Measurements from ENCODE around the gene PRKG1. TPM values are rescaled to one million over a fixed set of nuclear protein-coding genes. Genes with fewer than 3 reads are reported as not detected.
A peak's percentile ranks its signal among the peaks of the same experiment; 100 is the strongest.

Gene PRKG1
- total RNA-seq, 1 donor, result 19.5 TPM

DNA sequence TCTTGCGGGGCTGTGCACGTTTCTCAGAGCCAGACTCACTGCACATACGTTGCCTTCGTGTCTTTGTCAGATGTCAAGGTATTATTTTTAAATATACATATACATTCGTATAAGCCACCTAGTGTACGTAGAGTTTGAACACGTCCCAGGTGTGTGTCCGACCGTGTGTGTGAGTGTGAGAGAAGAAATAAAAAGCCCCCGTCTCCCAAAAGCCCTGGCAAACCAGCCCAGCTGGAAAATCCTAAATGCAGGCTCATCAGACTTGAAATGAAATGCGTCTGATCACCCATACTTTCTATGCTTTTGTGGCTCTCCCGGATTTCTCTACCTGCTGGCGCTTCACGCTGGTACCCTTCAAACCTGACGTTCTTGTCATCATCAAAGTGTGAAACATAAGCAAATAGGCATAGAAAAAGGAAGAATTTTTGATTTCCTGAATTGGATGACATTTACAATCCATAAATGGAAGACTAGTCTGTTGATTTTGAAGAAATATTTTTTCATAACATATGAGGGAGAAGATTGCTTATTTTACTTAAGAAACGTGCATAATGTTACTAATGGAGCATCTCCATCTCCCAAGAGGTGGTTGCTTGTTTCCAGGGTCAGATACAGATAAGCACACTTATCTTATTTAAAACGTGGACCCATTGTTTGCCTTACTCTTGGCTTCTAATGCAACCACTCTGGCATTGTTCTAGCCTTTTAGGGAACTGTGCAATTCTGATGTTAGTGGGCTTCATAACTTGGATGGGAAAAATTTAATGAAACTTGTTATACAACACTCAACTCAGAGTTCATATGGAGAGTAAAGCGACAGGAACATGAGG is 971 bp downstream of the PRKG1 start:
- Histone ChIP-seq H4K20me1 (ENCODE audit: insufficient read depth, low read length) (no peaks in the 10 kb centered on the region), H2AFZ (ENCODE audit: low read length) (peak overlapping the region; percentile 99), H3K27ac (ENCODE audit: low read depth, low read length) (no peak overlapping the region), H3K9me3 (ENCODE audit: low read depth, low read length) (no peaks in the 10 kb centered on the region), H3K4me2 (ENCODE audit: insufficient read depth, low read length) (peak overlapping the region; percentile 92), H3K4me3 (ENCODE audit: insufficient read depth, low read length) (peak overlapping the region; percentile 82), H3K27me3 (ENCODE audit: insufficient read depth, low read length) (peaks cover 18% of the 10 kb centered on the region), H3K4me1 (ENCODE audit: insufficient read depth, low read length) (peaks cover 6% of the 10 kb centered on the region), H3K79me2 (ENCODE audit: insufficient read depth, low read length) (no peaks in the 10 kb centered on the region), H3K36me3 (ENCODE audit: insufficient read depth, low read length) (no peaks in the 10 kb centered on the region)
- peak; percentile 38 for DNase-seq (ENCODE audit: insufficient read length, low spot score, missing footprints)
- TF ChIP-seq, protein P1, sequence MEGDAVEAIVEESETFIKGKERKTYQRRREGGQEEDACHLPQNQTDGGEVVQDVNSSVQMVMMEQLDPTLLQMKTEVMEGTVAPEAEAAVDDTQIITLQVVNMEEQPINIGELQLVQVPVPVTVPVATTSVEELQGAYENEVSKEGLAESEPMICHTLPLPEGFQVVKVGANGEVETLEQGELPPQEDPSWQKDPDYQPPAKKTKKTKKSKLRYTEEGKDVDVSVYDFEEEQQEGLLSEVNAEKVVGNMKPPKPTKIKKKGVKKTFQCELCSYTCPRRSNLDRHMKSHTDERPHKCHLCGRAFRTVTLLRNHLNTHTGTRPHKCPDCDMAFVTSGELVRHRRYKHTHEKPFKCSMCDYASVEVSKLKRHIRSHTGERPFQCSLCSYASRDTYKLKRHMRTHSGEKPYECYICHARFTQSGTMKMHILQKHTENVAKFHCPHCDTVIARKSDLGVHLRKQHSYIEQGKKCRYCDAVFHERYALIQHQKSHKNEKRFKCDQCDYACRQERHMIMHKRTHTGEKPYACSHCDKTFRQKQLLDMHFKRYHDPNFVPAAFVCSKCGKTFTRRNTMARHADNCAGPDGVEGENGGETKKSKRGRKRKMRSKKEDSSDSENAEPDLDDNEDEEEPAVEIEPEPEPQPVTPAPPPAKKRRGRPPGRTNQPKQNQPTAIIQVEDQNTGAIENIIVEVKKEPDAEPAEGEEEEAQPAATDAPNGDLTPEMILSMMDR (IDR thresholded peaks at IDR 0.05; ENCODE audit: extremely low read depth, low read depth, low read length), result no peak

DNA sequence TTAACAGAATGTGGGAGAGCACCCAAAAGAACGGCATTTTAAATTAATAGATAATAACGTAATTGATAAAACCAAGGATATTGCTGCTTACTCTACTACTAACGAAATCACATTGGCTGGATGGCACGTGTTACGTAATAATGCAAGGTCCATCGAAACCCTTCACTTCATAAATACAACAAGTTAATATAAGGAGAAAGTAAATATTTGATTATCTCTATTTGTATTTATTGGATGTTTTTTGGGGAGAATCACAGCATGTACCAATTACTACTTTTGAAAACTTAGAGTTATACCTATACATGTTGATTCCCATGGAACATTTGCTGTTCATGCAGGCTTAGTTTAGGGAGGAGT is 1.6 kb downstream of the PRKG1 start:
- Histone ChIP-seq H3K9me3 (ENCODE audit: low read depth, low read length) (no peaks in the 10 kb centered on the region), H3K27ac (ENCODE audit: low read depth, low read length) (no peak overlapping the region), H4K20me1 (ENCODE audit: insufficient read depth, low read length) (no peaks in the 10 kb centered on the region), H3K4me1 (ENCODE audit: insufficient read depth, low read length) (peaks cover 6% of the 10 kb centered on the region), H3K4me3 (ENCODE audit: insufficient read depth, low read length) (no peak overlapping the region), H2AFZ (ENCODE audit: low read length) (no peak overlapping the region), H3K4me2 (ENCODE audit: insufficient read depth, low read length) (no peak overlapping the region), H3K79me2 (ENCODE audit: insufficient read depth, low read length) (no peaks in the 10 kb centered on the region), H3K36me3 (ENCODE audit: insufficient read depth, low read length) (no peaks in the 10 kb centered on the region), H3K27me3 (ENCODE audit: insufficient read depth, low read length) (peaks cover 18% of the 10 kb centered on the region)
- TF ChIP-seq, protein P1 (IDR thresholded peaks at IDR 0.05; ENCODE audit: extremely low read depth, low read depth, low read length), result no peak
- peak; percentile 48 for DNase-seq (ENCODE audit: insufficient read length, low spot score, missing footprints)

- H4K20me1 ChIP-seq (ENCODE audit: insufficient read depth, low read length), result no peaks in the 10 kb centered on the region
- H3K4me3 ChIP-seq (ENCODE audit: insufficient read depth, low read length), result no peak overlapping the region
- DNase-seq (ENCODE audit: insufficient read length, low spot score, missing footprints), result peak; percentile 10
- H3K27ac ChIP-seq (ENCODE audit: low read depth, low read length), result no peak overlapping the region
- no peaks in the 10 kb centered on the region for H3K79me2 ChIP-seq (ENCODE audit: insufficient read depth, low read length)
- peaks cover 18% of the 10 kb centered on the region for H3K27me3 ChIP-seq (ENCODE audit: insufficient read depth, low read length)
- H3K4me2 ChIP-seq (ENCODE audit: insufficient read depth, low read length), result no peak overlapping the region
- H2AFZ ChIP-seq (ENCODE audit: low read length), result no peak overlapping the region
- TF ChIP-seq, protein P1 (IDR thresholded peaks at IDR 0.05; ENCODE audit: extremely low read depth, low read depth, low read length), result no peak
- no peaks in the 10 kb centered on the region for H3K36me3 ChIP-seq (ENCODE audit: insufficient read depth, low read length)
- peaks cover 6% of the 10 kb centered on the region for H3K4me1 ChIP-seq (ENCODE audit: insufficient read depth, low read length)
- H3K9me3 ChIP-seq (ENCODE audit: low read depth, low read length), result no peaks in the 10 kb centered on the region
Measured at GRCh38 chr10:51076299-51076841, 2.1 kb downstream of the PRKG1 start.

DNA sequence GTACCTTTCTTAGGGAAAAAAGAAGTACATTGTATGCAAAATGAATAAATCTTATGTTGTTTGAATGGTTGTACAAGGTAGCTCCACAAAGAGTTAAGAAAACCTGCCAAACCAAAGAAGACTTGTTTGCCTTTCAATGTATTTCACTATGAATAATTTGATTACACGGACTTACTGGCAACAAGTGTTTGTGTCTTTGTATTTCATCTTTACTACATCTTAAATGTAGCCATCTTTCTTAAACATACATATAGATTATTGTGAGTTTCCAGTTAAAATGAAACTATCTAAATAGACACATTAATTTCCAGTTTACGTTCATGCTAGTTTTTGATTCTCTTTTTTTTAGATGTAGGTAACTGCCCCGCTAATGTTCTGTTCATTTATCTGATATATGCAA is 2.8 kb downstream of the PRKG1 start:
- Histone ChIP-seq H3K9me3 (ENCODE audit: low read depth, low read length) (no peaks in the 10 kb centered on the region), H4K20me1 (ENCODE audit: insufficient read depth, low read length) (no peaks in the 10 kb centered on the region), H3K27ac (ENCODE audit: low read depth, low read length) (no peak overlapping the region), H3K4me3 (ENCODE audit: insufficient read depth, low read length) (no peak overlapping the region), H3K36me3 (ENCODE audit: insufficient read depth, low read length) (no peaks in the 10 kb centered on the region), H3K4me1 (ENCODE audit: insufficient read depth, low read length) (peaks cover 6% of the 10 kb centered on the region), H3K4me2 (ENCODE audit: insufficient read depth, low read length) (no peak overlapping the region), H2AFZ (ENCODE audit: low read length) (no peak overlapping the region), H3K27me3 (ENCODE audit: insufficient read depth, low read length) (peaks cover 18% of the 10 kb centered on the region), H3K79me2 (ENCODE audit: insufficient read depth, low read length) (no peaks in the 10 kb centered on the region)
- TF ChIP-seq, protein P1 (IDR thresholded peaks at IDR 0.05; ENCODE audit: extremely low read depth, low read depth, low read length), result no peak
- DNase-seq (ENCODE audit: insufficient read length, low spot score, missing footprints), result no peak
